Upper lobe of left lung (tissue), 4 donors: Measurements from ENCODE around the gene FAM118B.

Experiments
- EP300 ChIP-seq, 4 donors: sonication (generic); formaldehyde crosslinking; IDR thresholded peaks; one replicate each; pipeline ENCODE4 v1.5.1; 2017; ENCODE audit warnings: antibody characterized with exemption in 4 of 4, control low read depth in 2 of 4
- TF ChIP-seq, protein P1 (sequence below), 6 experiments: fragments of 450-650 bp in 4 of 6; fragments of 200-600 bp in 2 of 6; sonication (generic) in 2 of 6; IDR thresholded peaks; one replicate each; pipeline ENCODE4 v1.5.1; 2016 to 2019; ENCODE audit warnings: antibody characterized with exemption in 6 of 6

DNA sequence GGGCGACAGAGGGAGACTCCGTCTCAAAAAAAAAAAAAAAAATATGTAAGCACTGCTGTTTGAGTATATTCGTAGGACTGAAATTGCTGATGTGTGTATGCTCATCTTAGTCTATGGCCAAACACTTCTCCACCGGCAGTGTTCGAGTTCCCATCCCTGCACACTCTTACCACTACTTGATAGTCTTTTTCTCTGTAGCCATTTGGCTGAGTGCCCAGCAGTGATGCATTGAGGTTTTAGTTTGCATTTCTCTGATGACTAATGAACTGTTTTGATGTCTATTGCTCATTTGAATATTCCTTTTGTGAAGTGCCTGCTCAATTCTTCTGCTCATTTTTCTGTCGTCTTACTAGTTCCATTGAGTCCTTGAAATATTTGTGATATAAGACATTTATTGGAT is 73.2 kb downstream of the FAM118B start:
- TF ChIP-seq, protein P1, sequence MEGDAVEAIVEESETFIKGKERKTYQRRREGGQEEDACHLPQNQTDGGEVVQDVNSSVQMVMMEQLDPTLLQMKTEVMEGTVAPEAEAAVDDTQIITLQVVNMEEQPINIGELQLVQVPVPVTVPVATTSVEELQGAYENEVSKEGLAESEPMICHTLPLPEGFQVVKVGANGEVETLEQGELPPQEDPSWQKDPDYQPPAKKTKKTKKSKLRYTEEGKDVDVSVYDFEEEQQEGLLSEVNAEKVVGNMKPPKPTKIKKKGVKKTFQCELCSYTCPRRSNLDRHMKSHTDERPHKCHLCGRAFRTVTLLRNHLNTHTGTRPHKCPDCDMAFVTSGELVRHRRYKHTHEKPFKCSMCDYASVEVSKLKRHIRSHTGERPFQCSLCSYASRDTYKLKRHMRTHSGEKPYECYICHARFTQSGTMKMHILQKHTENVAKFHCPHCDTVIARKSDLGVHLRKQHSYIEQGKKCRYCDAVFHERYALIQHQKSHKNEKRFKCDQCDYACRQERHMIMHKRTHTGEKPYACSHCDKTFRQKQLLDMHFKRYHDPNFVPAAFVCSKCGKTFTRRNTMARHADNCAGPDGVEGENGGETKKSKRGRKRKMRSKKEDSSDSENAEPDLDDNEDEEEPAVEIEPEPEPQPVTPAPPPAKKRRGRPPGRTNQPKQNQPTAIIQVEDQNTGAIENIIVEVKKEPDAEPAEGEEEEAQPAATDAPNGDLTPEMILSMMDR (IDR thresholded peaks at IDR 0.05), result no peak
- no peak for TF ChIP-seq EP300 (IDR thresholded peaks at IDR 0.05)
